ENCODE results near the gene GTF2H2.
"Not testable (repeated sequence)": the region's sequence is repeated elsewhere in the genome, so short reads cannot be mapped to it uniquely, and the experiment has no call there.

DNA sequence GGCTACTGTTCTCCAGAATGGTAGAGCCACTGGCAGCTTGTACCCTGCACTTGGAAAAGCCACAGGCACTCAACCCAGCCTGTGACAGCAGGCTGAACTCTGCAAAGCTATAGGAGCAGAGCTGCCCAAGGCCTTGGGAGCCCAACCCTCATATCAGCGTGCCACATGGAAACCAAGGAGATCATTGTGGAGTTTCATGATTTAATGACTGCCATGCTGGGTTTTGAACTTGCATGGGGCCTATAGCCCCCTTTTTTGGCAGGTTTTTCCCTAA lies 30.4 kb upstream of the GTF2H2 start:
- TF ChIP-seq TAF1 (conservative IDR thresholded peaks at IDR 0.05); GABPA (IDR thresholded peaks at IDR 0.05 in 1 of 2, conservative IDR thresholded peaks at IDR 0.05 in 1 of 2); EGR1 (IDR thresholded peaks at IDR 0.05; ENCODE audit: low read depth in 2 of 2); HNF4A (conservative IDR thresholded peaks at IDR 0.05): not testable (repeated sequence)
- TF ChIP-seq, protein P1, sequence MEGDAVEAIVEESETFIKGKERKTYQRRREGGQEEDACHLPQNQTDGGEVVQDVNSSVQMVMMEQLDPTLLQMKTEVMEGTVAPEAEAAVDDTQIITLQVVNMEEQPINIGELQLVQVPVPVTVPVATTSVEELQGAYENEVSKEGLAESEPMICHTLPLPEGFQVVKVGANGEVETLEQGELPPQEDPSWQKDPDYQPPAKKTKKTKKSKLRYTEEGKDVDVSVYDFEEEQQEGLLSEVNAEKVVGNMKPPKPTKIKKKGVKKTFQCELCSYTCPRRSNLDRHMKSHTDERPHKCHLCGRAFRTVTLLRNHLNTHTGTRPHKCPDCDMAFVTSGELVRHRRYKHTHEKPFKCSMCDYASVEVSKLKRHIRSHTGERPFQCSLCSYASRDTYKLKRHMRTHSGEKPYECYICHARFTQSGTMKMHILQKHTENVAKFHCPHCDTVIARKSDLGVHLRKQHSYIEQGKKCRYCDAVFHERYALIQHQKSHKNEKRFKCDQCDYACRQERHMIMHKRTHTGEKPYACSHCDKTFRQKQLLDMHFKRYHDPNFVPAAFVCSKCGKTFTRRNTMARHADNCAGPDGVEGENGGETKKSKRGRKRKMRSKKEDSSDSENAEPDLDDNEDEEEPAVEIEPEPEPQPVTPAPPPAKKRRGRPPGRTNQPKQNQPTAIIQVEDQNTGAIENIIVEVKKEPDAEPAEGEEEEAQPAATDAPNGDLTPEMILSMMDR (IDR thresholded peaks at IDR 0.05; ENCODE audit: low read depth, low read length, missing input control), result not testable (repeated sequence)

All from liver (tissue), 3 donors.